Coronary artery (tissue), 2 donors: Measurements from ENCODE around the gene TAF1B.

ENCODE experiments used
- DNase-seq: peaks from one replicate; pipeline ENCODE4 v3.0.0-alpha.2; 2017; ENCODE audit warnings: low spot score
- H3K27ac ChIP-seq, 2 donors: fragments of 200-600 bp; sonication (generic); one replicate each; pipeline ENCODE4 v1.5.1; 2016 to 2019
- H3K4me3 ChIP-seq: fragments of 200-600 bp; sonication (generic); 2 replicates; pipeline ENCODE4 v1.5.1; 2016; ENCODE audit warnings: mild to moderate bottlenecking, moderate library complexity
- CTCF ChIP-seq: fragments of 200-600 bp; sonication (generic); IDR thresholded peaks from one replicate; pipeline ENCODE4 v1.5.1; 2019; ENCODE audit warnings: antibody characterized with exemption

Gene TAF1B

GRCh38 chr2:9867881-9868280 lies 24.6 kb downstream of the TAF1B start:
- DNase-seq, result no peak
- no peak overlapping the region for H3K4me3 ChIP-seq
- TF ChIP-seq CTCF, result no peak
- no peak overlapping the region for H3K27ac ChIP-seq

GRCh38 chr2:9873337-9873736 lies 30.1 kb downstream of the TAF1B start:
- DNase-seq, result no peak
- no peak overlapping the region for H3K4me3 ChIP-seq
- H3K27ac ChIP-seq, result no peak overlapping the region
- no peak for TF ChIP-seq CTCF

- H3K4me3 ChIP-seq, result no peak overlapping the region
- no peak overlapping the region for H3K27ac ChIP-seq
- DNase-seq, result no peak
- TF ChIP-seq CTCF, result no peak
Measured at GRCh38 chr2:9877026-9877425, 33.8 kb downstream of the TAF1B start.

- no peak for TF ChIP-seq CTCF
- no peak overlapping the region for H3K27ac ChIP-seq
- DNase-seq, result no peak
- H3K4me3 ChIP-seq, result no peak overlapping the region
Measured at GRCh38 chr2:9877726-9878125, 34.5 kb downstream of the TAF1B start.

- no peak for TF ChIP-seq CTCF
- DNase-seq, result no peak
- H3K27ac ChIP-seq, result no peak overlapping the region
- no peak overlapping the region for H3K4me3 ChIP-seq
Measured at GRCh38 chr2:9879455-9880194, 36.4 kb downstream of the TAF1B start.

- Histone ChIP-seq H3K27ac (no peak overlapping the region), H3K4me3 (no peak overlapping the region)
- no peak for TF ChIP-seq CTCF
- DNase-seq, result no peak
Measured at GRCh38 chr2:9883897-9884296, 40.6 kb downstream of the TAF1B start.

GRCh38 chr2:9884436-9884835 lies 41.2 kb downstream of the TAF1B start:
- no peak overlapping the region for H3K27ac ChIP-seq
- no peak overlapping the region for H3K4me3 ChIP-seq
- no peak for TF ChIP-seq CTCF
- DNase-seq, result no peak
